H1 (cell line): ENCODE results near the gene ZIC3. TPM values are rescaled to one million over a fixed set of nuclear protein-coding genes. Genes with fewer than 3 reads are reported as not detected.

Experiments
- BACH1 ChIP-seq: IDR thresholded peaks from 2 replicates; pipeline ENCODE4 v1.6.1; 2012; ENCODE audit warnings: low read length, improper control_type of control experiment
- JUN ChIP-seq: IDR thresholded peaks from 2 replicates; pipeline ENCODE4 v1.6.1; 2011; ENCODE audit warnings: low read depth, mild to moderate bottlenecking, improper control_type of control experiment, low read length
- JUND ChIP-seq: IDR thresholded peaks from 2 replicates; pipeline ENCODE4 v1.6.1; 2011; ENCODE audit warnings: mild to moderate bottlenecking, improper control_type of control experiment, low read length
- SAP30 ChIP-seq: fragments of 300-600 bp; sonication (generic); IDR thresholded peaks from 2 replicates; pipeline ENCODE4 v1.7.1; 2012; ENCODE audit warnings: low read length, moderate library complexity, mild to moderate bottlenecking, inconsistent platforms; ENCODE audit not compliant: insufficient read depth, insufficient replicate concordance
- polyA plus RNA-seq, 7 experiments: library from polyadenylated mRNA; depleted of rRNA in 3 of 7; stranded (reverse) in 5 of 7; unstranded in 2 of 7; fragments of >200 nt in 5 of 7; fragments of 200-250 nt in 2 of 7; gene quantifications; 1 replicate in 5 of 7; 2 replicates in 1 of 7; 4 replicates in 1 of 7; pipeline versions ENCODE4 v1.2.1 to v1.2.3, GENCODE V29; 2011 to 2013; ENCODE audit warnings: missing spikeins in 2 of 7, mixed read lengths in 2 of 7
- total RNA-seq: library from RNA; stranded (reverse); fragmentation: NEBNext Ultra II Directional; extraction: Animal tissue kit (Norgen Biotek cat#: 25700); gene quantifications from 2 replicates; pipeline ENCODE4 v1.2.1, GENCODE V29; 2021
- TF ChIP-seq, protein P1 (sequence below): IDR thresholded peaks from 2 replicates; pipeline ENCODE4 v1.6.1; 2012; ENCODE audit warnings: low read length, inconsistent platforms
- TF ChIP-seq, protein P2 (sequence below): IDR thresholded peaks from 2 replicates; pipeline ENCODE4 v1.6.1; 2012; ENCODE audit warnings: inconsistent platforms

Gene ZIC3
- total and polyA plus RNA-seq, 2 of the 8 experiments (the other 6 are each of a cell fraction or from before 2014, with no cell fraction given), result 53.7 to 73.1 TPM

DNA sequence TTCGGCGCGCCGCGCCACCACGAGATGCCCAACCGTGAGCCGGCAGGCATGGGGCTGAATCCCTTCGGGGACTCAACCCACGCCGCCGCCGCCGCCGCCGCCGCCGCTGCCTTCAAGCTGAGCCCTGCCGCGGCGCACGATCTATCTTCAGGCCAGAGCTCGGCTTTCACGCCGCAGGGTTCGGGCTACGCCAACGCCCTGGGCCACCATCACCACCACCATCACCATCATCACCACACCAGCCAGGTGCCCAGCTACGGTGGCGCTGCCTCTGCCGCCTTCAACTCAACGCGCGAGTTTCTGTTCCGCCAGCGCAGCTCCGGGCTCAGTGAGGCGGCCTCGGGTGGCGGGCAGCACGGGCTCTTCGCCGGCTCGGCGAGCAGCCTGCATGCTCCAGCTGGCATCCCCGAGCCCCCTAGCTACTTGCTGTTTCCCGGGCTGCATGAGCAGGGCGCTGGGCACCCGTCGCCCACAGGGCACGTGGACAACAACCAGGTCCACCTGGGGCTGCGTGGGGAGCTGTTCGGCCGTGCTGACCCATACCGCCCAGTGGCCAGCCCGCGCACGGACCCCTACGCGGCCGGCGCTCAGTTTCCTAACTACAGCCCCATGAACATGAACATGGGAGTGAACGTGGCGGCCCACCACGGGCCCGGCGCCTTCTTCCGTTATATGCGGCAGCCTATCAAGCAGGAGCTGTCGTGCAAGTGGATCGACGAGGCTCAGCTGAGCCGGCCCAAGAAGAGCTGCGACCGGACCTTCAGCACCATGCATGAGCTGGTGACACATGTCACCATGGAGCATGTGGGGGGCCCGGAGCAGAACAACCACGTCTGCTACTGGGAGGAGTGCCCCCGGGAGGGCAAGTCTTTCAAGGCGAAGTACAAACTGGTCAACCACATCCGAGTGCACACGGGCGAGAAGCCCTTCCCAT, 1.1 kb downstream of the ZIC3 start (continued):
- TF ChIP-seq JUND (no peak), BACH1 (no peak), JUN (no peak), SAP30 (peak; percentile 68)
- TF ChIP-seq, protein P1, sequence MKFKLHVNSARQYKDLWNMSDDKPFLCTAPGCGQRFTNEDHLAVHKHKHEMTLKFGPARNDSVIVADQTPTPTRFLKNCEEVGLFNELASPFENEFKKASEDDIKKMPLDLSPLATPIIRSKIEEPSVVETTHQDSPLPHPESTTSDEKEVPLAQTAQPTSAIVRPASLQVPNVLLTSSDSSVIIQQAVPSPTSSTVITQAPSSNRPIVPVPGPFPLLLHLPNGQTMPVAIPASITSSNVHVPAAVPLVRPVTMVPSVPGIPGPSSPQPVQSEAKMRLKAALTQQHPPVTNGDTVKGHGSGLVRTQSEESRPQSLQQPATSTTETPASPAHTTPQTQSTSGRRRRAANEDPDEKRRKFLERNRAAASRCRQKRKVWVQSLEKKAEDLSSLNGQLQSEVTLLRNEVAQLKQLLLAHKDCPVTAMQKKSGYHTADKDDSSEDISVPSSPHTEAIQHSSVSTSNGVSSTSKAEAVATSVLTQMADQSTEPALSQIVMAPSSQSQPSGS, result no peak
- TF ChIP-seq, protein P2, sequence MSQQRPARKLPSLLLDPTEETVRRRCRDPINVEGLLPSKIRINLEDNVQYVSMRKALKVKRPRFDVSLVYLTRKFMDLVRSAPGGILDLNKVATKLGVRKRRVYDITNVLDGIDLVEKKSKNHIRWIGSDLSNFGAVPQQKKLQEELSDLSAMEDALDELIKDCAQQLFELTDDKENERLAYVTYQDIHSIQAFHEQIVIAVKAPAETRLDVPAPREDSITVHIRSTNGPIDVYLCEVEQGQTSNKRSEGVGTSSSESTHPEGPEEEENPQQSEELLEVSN, result no peak
